Trophoblast cell (in vitro differentiated cells and primary cell): ENCODE data around the gene PACS2.
"Not testable (repeated sequence)": the region's sequence is repeated elsewhere in the genome, so short reads cannot be mapped to it uniquely, and the experiment has no call there.

Experiments
- DNase-seq, 2 donors: peaks; one replicate each; pipeline ENCODE4 v3.0.0-alpha.2; 2016
- H2AFZ ChIP-seq: 2 replicates; pipeline ENCODE4 v1.6.1; 2013; ENCODE audit warnings: low read length, moderate library complexity, mild to moderate bottlenecking; ENCODE audit not compliant: insufficient read depth, poor library complexity
- H2AK5ac ChIP-seq: 2 replicates; pipeline ENCODE4 v1.6.1; 2013; ENCODE audit warnings: mild to moderate bottlenecking, low read length
- H2BK120ac ChIP-seq: 2 replicates; pipeline ENCODE4 v1.6.1; 2013; ENCODE audit warnings: low read length, mild to moderate bottlenecking, moderate library complexity; ENCODE audit not compliant: insufficient read depth, poor library complexity
- H2BK12ac ChIP-seq: 2 replicates; pipeline ENCODE4 v1.6.1; 2013; ENCODE audit warnings: mild to moderate bottlenecking, low read length, moderate library complexity
- H2BK5ac ChIP-seq: 2 replicates; pipeline ENCODE4 v1.6.1; 2013; ENCODE audit warnings: low read length, low read depth, moderate library complexity, mild to moderate bottlenecking; ENCODE audit not compliant: poor library complexity
- H3K14ac ChIP-seq: 2 replicates; pipeline ENCODE4 v1.6.1; 2013; ENCODE audit warnings: mild to moderate bottlenecking, low read length
- H3K18ac ChIP-seq: 2 replicates; pipeline ENCODE4 v1.6.1; 2013; ENCODE audit warnings: mild to moderate bottlenecking, low read length
- H3K23ac ChIP-seq: 2 replicates; pipeline ENCODE4 v1.6.1; 2013; ENCODE audit warnings: low read length
- H3K27ac ChIP-seq: 2 replicates; pipeline ENCODE4 v1.5.1; 2013; ENCODE audit warnings: low read depth, mild to moderate bottlenecking, inconsistent platforms, low read length, moderate library complexity
- H3K27me3 ChIP-seq: 2 replicates; pipeline ENCODE4 v1.6.1; 2013; ENCODE audit warnings: inconsistent platforms, mild to moderate bottlenecking, low read length, moderate library complexity; ENCODE audit not compliant: insufficient read depth
- H3K36me3 ChIP-seq, 2 experiments: 1 replicate in 1 of 2; 2 replicates in 1 of 2; pipeline ENCODE4 v1.6.1; 2013; ENCODE audit warnings: low read length in 2 of 2, mild to moderate bottlenecking in 2 of 2, moderate library complexity in 1 of 2; ENCODE audit not compliant: insufficient read depth in 2 of 2, control insufficient read depth in 1 of 2
- H3K4ac ChIP-seq: 2 replicates; pipeline ENCODE4 v1.6.1; 2013; ENCODE audit warnings: low read depth, mild to moderate bottlenecking, low read length, moderate library complexity
- H3K4me1 ChIP-seq, 2 experiments: 1 replicate in 1 of 2; 2 replicates in 1 of 2; pipeline ENCODE4 v1.6.1; 2013; ENCODE audit warnings: low read length in 2 of 2, mild to moderate bottlenecking in 2 of 2, moderate library complexity in 1 of 2; ENCODE audit not compliant: insufficient read depth in 2 of 2, control insufficient read depth in 1 of 2
- H3K4me2 ChIP-seq: 2 replicates; pipeline ENCODE4 v1.6.1; 2013; ENCODE audit warnings: inconsistent platforms, mild to moderate bottlenecking, low read length, moderate library complexity
- H3K4me3 ChIP-seq: 2 replicates; pipeline ENCODE4 v1.5.1; 2013; ENCODE audit warnings: mild to moderate bottlenecking, low read depth, low read length, inconsistent platforms
- H3K79me1 ChIP-seq: one replicate; pipeline ENCODE4 v1.6.1; 2013; ENCODE audit warnings: low read length
- H3K79me2 ChIP-seq: 2 replicates; pipeline ENCODE4 v1.6.1; 2013; ENCODE audit warnings: low read length, mild to moderate bottlenecking; ENCODE audit not compliant: control insufficient read depth, insufficient read depth, poor library complexity
- H3K9ac ChIP-seq: 2 replicates; pipeline ENCODE4 v1.6.1; 2013; ENCODE audit warnings: mild to moderate bottlenecking, low read length
- H3K9me3 ChIP-seq: 2 replicates; pipeline ENCODE4 v1.6.1; 2013; ENCODE audit warnings: low read depth, mild to moderate bottlenecking, control low read depth, inconsistent platforms, low read length; ENCODE audit not compliant: insufficient read depth
- H4K12ac ChIP-seq: 2 replicates; pipeline ENCODE4 v1.6.1; 2013; ENCODE audit warnings: low read depth, mild to moderate bottlenecking, low read length, moderate library complexity
- H4K8ac ChIP-seq: 2 replicates; pipeline ENCODE4 v1.6.1; 2013; ENCODE audit warnings: low read depth, mild to moderate bottlenecking, low read length, moderate library complexity
- H4K91ac ChIP-seq: one replicate; pipeline ENCODE4 v1.6.1; 2013; ENCODE audit warnings: low read depth, mild to moderate bottlenecking, low read length, moderate library complexity
- WGBS: extraction: QIAGEN DNeasy Blood & Tissue Kit; methylation state at CpG from one replicate; pipeline ENCODE4 v1.1.7; 2013; ENCODE audit warnings: missing lambda C conversion rate; ENCODE audit not compliant: insufficient read length, insufficient coverage; ENCODE audit errors: extremely low coverage; 5-methylcytosine and 5-hydroxymethylcytosine counted together

Gene PACS2

GRCh38 chr14:105335231-105335542 is 20.6 kb downstream of the PACS2 start:
- Histone ChIP-seq H3K9me3 (peaks cover 11% of the 10 kb centered on the region), H3K4me1 (peaks cover 13 to 14% of the 10 kb centered on the region in 2 experiments)
- H3K79me2 ChIP-seq, H4K8ac ChIP-seq, H3K9ac ChIP-seq, H3K4ac ChIP-seq, H3K79me1 ChIP-seq, DNase-seq, H2BK120ac ChIP-seq, H3K27me3 ChIP-seq, H2BK12ac ChIP-seq, H3K27ac ChIP-seq, H3K14ac ChIP-seq, H3K18ac ChIP-seq, H3K4me2 ChIP-seq, H4K12ac ChIP-seq, H2AFZ ChIP-seq, H2BK5ac ChIP-seq, H3K36me3 ChIP-seq, H4K91ac ChIP-seq, H3K4me3 ChIP-seq, H2AK5ac ChIP-seq, H3K23ac ChIP-seq: not testable (repeated sequence)
- no CpG with 5 or more reads among the region's 22 CpGs for WGBS

GRCh38 chr14:105335735-105336476 is 21.4 kb downstream of the PACS2 start:
- no CpG with 5 or more reads among the region's 33 CpGs for WGBS
- Histone ChIP-seq H3K4ac (no peak overlapping the region), H3K79me2 (peaks cover 2% of the 10 kb centered on the region), H4K8ac (no peak overlapping the region), H3K36me3 (peaks cover 0 to 5% of the 10 kb centered on the region in 2 experiments), H4K12ac (no peak overlapping the region), H2BK120ac (no peak overlapping the region), H4K91ac (no peak overlapping the region), H2AFZ (no peak overlapping the region), H3K14ac (no peak overlapping the region), H3K9ac (no peak overlapping the region), H3K4me3 (no peak overlapping the region), H2BK12ac (no peak overlapping the region), H3K27me3 (no peaks in the 10 kb centered on the region), H3K4me1 (peaks cover 9 to 12% of the 10 kb centered on the region in 2 experiments), H2AK5ac (no peak overlapping the region), H3K23ac (no peak overlapping the region), H3K79me1 (no peaks in the 10 kb centered on the region), H2BK5ac (no peak overlapping the region), H3K18ac (no peak overlapping the region), H3K4me2 (no peak overlapping the region), H3K9me3 (peaks cover 11% of the 10 kb centered on the region), H3K27ac (no peak overlapping the region)
- DNase-seq = no peak

GRCh38 chr14:105336477-105337287 is 22.1 kb downstream of the PACS2 start:
- Histone ChIP-seq H4K8ac (no peak overlapping the region), H3K4ac (no peak overlapping the region), H3K79me2 (peaks cover 2% of the 10 kb centered on the region), H2AK5ac (no peak overlapping the region), H3K27ac (no peak overlapping the region), H3K4me2 (no peak overlapping the region), H3K36me3 (peaks cover 0 to 5% of the 10 kb centered on the region in 2 experiments), H3K9me3 (peaks cover 11% of the 10 kb centered on the region), H3K18ac (no peak overlapping the region), H3K27me3 (no peaks in the 10 kb centered on the region), H3K14ac (no peak overlapping the region), H2AFZ (no peak overlapping the region), H4K91ac (no peak overlapping the region), H2BK120ac (no peak overlapping the region), H3K4me3 (no peak overlapping the region), H3K4me1 (peaks cover 9 to 12% of the 10 kb centered on the region in 2 experiments), H3K9ac (no peak overlapping the region), H3K23ac (no peak overlapping the region), H3K79me1 (no peaks in the 10 kb centered on the region), H2BK5ac (no peak overlapping the region), H4K12ac (no peak overlapping the region), H2BK12ac (no peak overlapping the region)
- no peak for DNase-seq
- no CpG with 5 or more reads among the region's 26 CpGs for WGBS

- Histone ChIP-seq H3K4me1 (peaks cover 9 to 12% of the 10 kb centered on the region in 2 experiments), H3K9me3 (peaks cover 11% of the 10 kb centered on the region), H4K91ac (no peak overlapping the region), H4K8ac (no peak overlapping the region), H3K36me3 (peaks cover 0 to 5% of the 10 kb centered on the region in 2 experiments), H3K9ac (no peak overlapping the region), H3K4me3 (no peak overlapping the region), H4K12ac (no peak overlapping the region), H3K14ac (no peak overlapping the region), H2BK12ac (no peak overlapping the region), H2BK120ac (no peak overlapping the region), H3K18ac (no peak overlapping the region), H3K4ac (no peak overlapping the region), H2AFZ (no peak overlapping the region), H3K79me1 (no peaks in the 10 kb centered on the region), H3K27me3 (no peaks in the 10 kb centered on the region), H2AK5ac (no peak overlapping the region), H3K27ac (no peak overlapping the region), H3K4me2 (no peak overlapping the region), H2BK5ac (no peak overlapping the region), H3K79me2 (peaks cover 2% of the 10 kb centered on the region), H3K23ac (no peak overlapping the region)
- no peak for DNase-seq
- WGBS = no CpG with 5 or more reads among the region's 6 CpGs
Observed at GRCh38 chr14:105337433-105337832, 22.9 kb downstream of the PACS2 start.
